HG03103 (cell line): ENCODE results near the gene PFKFB3.

Experiments
- ATAC-seq: cut with Tn5 transposase; IDR thresholded peaks from one replicate; pipeline ENCODE4 v1.9.1; 2021; ENCODE audit warnings: low read depth; ENCODE audit not compliant: unreplicated experiment

Gene PFKFB3

GRCh38 chr10:6217611-6218010 lies 14.9 kb downstream of the PFKFB3 start:
- ATAC-seq: no peak

DNA sequence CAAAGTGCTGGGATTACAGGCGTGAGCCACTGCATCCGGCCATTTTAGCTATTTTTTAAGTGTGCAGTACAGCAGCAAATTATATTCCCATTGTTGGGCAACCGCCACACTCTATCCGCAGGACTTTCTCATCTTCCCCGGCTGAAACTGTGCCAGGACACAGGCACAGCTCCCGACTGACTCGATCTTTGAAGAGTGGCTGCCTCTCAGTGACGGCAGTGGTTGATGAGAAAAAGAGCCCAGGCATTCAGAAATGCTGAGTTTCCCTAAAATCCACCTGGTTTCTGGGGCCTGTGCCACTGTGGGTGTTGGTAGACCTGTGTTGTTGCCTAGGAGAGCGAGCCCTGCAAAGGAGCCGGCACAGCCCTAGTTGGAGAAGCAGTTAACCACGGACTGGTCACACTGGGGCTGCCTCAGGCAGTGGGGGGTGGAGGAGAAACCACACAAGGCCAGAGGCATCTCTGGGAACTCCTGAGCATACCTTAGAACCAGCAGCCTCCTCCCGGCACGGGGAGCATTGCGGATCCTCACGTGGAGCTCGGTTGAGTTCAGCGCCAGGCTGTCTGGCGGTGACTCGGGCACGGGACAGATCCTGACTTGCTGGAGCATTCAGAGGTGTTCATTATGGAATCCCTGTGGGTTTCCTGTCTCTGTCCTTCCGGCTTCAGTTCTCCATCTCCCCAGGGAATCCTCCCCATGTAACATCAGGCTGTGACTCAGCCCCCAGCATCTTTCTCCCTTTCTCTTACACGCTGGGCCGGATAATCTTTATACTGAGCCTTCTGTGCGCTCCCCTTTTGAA lies 16.2 kb downstream of the PFKFB3 start:
- no peak for ATAC-seq

- no peak for ATAC-seq
These were observed 16.7 kb downstream of the PFKFB3 start for GRCh38 chr10:6219494-6219836.

DNA sequence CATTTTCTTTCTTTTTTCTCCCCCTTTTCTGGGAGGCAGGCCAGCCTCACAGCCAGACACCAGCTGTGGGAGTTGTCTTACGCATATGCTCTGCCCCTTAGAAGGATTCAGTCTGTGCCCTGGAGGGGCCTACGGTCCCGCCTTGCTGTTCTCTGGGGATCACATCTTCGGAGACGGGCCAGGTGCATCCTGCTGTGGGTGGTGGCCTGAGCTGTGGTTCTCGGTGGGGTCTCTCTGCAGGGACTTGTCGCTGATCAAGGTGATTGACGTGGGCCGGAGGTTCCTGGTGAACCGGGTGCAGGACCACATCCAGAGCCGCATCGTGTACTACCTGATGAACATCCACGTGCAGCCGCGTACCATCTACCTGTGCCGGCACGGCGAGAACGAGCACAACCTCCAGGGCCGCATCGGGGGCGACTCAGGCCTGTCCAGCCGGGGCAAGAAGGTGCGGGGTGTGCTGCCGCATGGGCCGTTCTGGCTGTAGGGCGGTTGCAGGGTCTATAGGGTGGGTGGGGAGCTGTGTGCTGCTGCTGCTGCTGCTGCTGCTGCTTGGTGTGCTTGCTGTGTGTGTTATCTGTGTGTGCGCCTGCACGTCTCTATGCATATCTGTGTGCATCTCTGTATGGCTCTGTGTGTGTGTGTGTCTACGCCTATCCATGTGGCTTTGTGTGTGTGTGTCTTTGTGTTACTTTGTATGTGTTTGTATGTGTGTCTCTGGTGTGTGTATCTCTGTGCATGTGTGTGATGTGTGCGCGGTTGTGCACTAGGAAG lies 17.9 kb downstream of the PFKFB3 start:
- no peak for ATAC-seq

- no peak for ATAC-seq
These were observed 18.6 kb downstream of the PFKFB3 start for GRCh38 chr10:6221192-6221940.

DNA sequence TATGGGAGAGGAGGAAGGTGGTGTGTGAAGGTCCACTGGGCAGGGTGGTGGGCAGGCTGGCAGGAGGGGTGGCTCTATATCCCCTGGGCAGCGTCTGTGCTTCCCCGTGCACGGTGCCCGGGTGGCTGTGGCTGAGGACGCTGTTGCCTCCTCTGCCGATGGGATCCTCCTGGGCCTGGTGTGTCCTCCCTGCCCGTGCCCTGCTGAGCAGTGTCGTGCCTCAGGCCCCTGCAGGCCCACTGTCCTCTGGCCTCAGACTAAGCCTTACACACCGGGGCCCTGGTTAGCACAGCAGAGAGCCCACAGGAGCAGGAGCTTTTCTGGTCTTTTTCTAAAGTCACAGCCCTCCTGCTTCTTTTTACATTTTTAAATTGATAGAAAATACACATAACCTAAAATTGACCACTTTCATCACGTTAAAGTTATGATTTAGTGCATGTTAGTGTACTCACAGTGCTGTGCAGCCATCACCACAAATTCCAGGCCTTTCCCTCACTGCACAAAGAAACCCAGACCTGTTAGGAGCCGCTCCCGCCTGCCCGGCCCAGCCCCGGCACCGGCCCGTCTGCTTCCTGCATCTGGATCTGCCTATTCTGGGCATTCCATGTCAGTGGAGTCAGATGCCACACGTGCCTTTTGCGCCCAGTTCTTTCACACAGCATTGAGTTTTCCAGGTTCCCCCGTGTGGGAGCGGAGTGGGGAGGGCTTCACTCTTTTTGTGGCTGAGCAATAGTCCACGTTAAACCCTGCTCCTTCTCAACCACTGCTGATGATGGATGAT lies 19.4 kb downstream of the PFKFB3 start:
- no peak for ATAC-seq

GRCh38 chr10:6222755-6223154 lies 20.0 kb downstream of the PFKFB3 start:
- no peak for ATAC-seq

DNA sequence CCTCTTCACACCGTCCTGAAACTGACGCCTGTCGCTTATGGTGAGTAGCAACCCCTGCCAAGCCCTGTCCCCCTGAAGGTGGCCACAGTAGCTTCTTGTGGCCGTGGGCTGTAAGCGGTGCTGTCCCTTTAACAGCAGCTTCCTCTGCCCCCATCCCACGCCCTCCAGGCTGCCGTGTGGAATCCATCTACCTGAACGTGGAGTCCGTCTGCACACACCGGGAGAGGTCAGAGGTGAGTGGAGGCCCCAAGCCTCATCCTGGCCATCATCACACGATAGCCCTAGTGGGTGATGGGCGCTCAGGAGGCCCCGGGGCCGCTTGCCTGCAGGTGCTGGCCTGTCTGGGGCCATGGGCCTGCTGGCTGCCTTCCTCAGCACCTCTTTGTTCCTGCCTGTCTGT lies 21.2 kb downstream of the PFKFB3 start:
- no peak for ATAC-seq

DNA sequence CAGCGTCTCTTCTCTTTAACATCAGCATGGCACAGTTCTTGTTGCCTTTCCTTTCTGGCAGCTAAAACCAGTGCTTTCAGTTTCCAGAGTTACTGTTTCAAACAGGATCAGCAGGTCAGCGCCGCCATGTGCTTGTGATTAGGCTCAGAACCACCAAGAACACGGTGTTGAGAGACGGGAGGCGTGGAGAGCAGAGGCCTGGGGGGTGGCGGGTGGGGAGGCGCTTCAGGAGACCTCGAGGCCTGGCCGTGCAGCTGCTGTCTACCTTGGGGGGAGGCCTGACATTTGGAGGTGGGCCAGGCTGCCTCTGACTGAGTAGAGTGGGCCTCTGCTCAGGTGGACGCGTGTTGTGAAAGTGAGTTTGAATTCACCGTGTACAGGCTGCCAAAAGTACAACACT lies 22.0 kb downstream of the PFKFB3 start:
- ATAC-seq: no peak

GRCh38 chr10:6225263-6225814 lies 22.6 kb downstream of the PFKFB3 start:
- no peak for ATAC-seq

DNA sequence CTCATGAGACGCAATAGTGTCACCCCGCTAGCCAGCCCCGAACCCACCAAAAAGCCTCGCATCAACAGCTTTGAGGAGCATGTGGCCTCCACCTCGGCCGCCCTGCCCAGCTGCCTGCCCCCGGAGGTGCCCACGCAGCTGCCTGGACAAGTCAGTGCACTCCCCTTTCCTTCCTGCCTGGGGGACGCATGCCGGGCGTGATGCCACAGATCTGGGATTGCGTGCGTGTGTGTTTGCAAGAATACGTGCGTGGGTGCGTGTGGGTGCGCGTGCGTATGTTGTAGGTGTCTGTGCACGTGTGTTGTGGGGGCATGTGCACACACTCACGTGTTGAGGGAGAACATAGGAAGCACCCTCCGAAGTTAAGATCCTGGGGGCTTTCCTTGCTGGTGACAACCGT lies 23.5 kb downstream of the PFKFB3 start:
- no peak for ATAC-seq

GRCh38 chr10:6227346-6227745 lies 24.6 kb downstream of the PFKFB3 start:
- ATAC-seq: no peak

- no peak for ATAC-seq
These were observed 25.3 kb downstream of the PFKFB3 start for GRCh38 chr10:6228010-6228511.

DNA sequence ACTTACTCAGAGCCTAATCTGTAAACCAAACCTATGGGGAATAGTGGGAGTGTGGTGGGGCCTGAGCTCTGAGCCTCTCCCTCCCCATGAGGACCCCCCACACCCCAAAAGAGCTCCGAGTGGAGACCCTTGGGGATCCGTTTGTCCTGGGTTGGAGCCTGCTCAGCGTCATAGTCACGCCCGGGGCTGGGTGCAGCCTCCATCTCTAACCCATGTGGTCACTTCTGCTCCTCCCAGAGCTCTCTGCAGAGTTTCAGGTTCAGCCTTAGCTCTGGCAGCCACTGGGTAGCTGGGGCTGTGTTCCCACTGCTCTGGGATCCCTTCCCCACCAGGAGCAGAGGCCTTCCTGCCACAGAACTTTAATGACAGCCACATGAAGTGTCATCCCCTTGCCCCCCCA lies 25.9 kb downstream of the PFKFB3 start:
- ATAC-seq: no peak

DNA sequence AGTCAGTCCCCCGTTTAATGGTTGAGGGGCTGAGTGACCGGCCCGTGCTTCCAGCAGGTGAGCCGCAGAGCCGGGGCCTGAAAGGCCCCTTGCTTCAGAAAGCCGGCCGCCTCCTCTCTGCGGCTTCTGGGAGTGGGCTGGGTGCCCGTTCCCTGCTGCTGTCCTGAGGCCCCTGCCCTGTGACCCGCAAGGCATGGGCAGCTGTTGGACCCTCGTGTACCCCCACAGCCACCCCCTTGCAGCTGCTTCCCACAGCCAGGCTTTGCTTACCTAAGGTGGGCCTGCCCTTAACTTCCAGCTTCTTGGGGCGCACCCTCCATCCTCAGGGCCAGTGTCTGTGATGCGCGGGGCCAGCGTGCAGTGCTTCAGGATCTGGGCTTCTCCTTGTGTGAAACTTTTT lies 26.6 kb downstream of the PFKFB3 start:
- no peak for ATAC-seq

GRCh38 chr10:6229746-6230145 lies 27.0 kb downstream of the PFKFB3 start:
- no peak for ATAC-seq

DNA sequence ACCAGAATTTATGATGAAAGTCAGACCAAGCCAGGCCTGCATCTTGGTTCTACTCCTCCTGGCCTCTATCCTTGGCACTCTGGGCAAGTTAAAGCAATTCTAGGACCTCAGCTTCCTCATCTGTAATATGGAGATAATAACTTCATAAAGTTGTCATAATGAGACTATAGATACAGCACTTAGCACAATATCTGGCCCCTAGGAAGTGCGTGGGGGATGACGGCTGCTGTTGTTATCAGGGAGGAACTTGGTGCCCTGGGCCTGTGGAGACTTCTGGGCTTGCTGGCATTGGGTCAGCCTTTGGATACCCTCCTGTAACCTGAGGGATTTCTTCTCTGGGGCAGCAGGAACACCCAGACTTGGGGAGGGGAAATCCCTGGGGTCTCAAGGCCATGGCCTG lies 27.6 kb downstream of the PFKFB3 start:
- no peak for ATAC-seq

- no peak for ATAC-seq
These were observed 28.4 kb downstream of the PFKFB3 start for GRCh38 chr10:6231146-6231545.

DNA sequence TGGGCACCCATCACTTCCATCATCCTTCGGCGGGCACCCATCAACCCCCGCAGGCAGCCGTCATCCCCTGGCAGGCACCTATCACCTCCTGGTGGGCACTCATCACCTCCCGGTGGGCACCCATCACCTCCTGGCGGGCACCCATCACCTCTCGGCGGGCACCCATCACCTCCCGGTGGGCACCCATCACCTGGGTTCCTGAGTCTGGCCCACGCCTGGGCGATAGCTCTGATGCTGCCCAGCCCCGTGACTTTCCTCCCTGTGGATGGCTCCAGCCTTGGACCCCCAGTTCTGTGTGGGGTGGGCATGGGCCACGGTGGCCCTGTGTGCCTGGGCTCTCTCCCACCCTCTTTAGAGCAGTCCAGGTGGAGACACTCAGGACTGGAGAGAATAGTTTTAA lies 29.0 kb downstream of the PFKFB3 start:
- no peak for ATAC-seq

DNA sequence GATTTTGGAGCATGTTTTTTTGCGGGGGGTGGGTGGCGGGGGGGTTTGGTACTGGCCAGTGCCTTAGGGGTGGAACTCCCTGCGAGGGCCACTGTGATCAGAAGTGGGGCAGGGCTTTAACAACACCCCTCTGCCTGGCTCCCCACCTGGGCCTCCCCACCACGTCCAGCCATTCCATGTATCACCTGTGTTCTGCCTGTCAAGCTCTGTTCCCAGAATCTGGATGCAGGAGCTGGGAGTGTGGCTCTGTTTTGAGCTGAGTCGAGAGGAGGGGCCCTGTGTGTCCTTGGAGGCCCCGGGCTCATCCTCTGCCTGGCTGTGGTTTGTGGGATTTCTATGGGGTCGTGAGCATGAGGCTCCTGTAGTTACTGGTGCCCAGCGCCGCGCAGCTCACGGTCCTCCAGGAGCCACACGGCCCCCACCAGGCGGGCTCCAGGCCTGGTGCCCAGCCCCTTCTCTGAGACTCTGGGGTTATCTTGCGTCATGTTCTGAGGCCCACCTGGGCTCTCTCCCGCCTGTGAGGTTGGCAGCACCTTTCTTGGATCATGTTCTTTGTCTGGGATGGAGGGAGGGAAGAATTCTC lies 29.6 kb downstream of the PFKFB3 start:
- no peak for ATAC-seq
